Stimulated activated CD4-positive, alpha-beta T cell treated with anti-CD3 and anti-CD28 coated beads, Interleukin-12 subunit alpha, Interleukin-12 subunit beta, amount 100 ng/mL, for 4 hours (primary cell): ENCODE results near the gene DAPK1.

Source experiments
- DNase-seq: peaks from one replicate; pipeline ENCODE4 v3.0.0-alpha.2; 2020

Gene DAPK1

GRCh38 chr9:87497604-87498045, at the start of gene DAPK1:
Gene DAPK1, plus strand, starts transcription at chr9:87497867. Its CDS starts 1,211 bp downstream, at chr9:87499078.
- no peak for DNase-seq

DNA sequence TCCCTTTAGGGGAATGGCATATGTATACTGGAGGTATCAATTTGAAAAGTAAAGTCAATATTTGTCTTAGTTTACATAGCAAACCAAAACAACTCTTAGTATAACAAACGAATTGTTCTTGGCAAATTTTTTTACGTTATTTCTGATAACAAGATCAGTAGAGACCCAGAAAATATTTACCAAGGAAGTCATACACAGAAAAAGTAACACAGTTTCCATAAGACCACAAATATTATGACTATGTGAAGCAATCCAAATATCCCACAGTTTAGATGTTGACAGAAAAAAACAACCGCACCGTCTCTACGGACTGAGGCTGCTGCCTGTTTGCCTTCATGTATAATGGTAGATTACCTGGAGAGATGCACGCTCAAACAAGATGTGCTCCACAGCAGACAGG, 46.5 kb upstream of the DAPK1 start:
- DNase-seq = no peak

DNA sequence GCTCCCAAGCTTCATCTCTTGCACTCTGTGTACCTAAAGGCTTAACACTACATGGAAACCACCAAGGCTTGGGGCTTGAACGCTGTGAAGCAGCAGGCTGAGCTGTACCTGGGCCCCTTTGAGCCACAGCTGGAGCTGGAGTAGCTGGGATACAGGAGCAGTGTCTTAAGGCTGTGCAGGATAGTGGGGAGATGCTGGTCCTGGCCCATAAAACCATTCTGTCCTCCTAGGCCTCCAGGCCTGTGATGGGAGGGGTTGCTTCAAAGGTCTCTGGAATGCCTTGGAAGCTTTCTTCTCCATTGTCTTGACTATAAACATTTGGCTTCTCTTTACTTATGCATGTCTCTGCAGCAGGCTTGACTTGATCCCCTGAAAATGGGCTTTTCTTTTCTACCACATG, 42.3 kb upstream of the DAPK1 start:
- DNase-seq = no peak

- no peak for DNase-seq
Observed at GRCh38 chr9:87461256-87461655, 36.4 kb upstream of the DAPK1 start.

GRCh38 chr9:87464110-87464991, 33.3 kb upstream of the DAPK1 start:
- DNase-seq = no peak

- no peak for DNase-seq
Observed at GRCh38 chr9:87464992-87465378, 32.7 kb upstream of the DAPK1 start.

GRCh38 chr9:87465816-87466215, 31.9 kb upstream of the DAPK1 start:
- no peak for DNase-seq

DNA sequence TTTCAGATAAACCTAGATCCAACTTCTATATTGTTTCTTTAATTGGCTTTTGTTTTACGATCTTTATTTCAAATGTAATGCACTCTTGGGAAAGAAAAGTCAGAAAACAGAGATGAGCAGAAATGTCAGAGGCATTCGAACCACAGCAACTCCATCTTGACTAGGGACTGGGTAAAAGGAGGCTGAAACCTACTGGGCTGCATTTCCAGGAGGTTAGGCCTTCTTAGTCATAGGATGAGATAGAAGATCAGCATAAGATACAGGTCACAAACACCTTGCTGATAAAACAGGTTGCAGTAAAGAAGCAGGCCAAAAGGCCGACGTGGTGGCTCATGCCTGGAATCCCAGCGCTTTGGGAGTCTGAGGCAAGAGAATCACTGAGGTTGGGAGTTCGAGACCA, 30.5 kb upstream of the DAPK1 start:
- DNase-seq = no peak

DNA sequence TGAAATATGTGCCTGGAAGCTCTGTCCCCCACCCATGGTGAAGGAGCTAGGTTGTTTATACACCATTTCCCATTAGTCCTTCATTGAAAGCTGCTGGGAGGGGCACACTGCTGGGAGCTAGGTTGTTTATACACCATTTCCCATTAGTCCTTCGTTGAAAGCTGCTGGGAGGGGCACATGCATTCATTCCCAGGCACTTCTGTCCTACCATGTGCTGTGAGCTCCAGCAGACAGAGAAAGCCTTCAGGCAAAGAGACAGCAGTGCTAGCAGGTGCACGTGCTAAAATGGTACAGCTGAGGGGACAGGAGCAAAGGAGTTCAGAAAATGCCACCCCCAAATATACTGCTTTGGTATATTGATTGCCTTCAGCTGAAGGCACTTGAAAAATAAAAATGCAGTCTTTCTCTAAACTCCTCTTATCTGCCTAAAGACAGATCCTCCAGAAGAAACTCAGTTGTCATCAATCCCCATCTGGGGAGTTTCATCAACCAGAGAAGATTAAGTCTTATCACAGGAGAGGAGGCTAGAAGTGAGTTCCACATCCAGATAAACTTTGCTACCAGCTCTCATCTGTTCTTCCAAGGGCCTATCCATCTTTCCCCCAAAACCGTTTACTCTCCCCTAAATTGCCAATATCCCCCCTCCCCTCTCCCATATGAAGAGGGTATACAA, 27.7 kb upstream of the DAPK1 start:
- DNase-seq = no peak

DNA sequence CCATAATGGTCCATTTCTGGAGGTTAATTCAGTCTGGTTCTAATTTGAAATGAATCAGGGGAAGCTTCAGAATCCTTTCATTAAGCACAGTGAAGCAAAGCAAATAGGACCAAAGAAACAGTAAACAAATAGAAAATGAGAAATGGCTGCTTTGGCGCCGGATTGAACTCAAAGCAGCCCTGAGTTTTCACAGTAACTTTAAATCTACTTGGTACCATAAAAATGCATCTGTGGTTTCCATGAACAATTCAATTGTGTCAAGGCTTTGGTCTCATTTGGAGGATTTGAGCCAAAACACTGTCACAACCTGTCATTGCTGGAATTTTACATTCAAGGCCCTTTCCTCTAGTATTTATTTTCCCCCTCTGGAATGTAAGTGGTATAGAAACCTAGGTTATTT, 25.9 kb upstream of the DAPK1 start:
- no peak for DNase-seq

- DNase-seq = no peak
Observed at GRCh38 chr9:87475463-87475862, 22.2 kb upstream of the DAPK1 start.

GRCh38 chr9:87478226-87478992, 19.3 kb upstream of the DAPK1 start:
- no peak for DNase-seq

- no peak for DNase-seq
Observed at GRCh38 chr9:87479801-87480201, 17.9 kb upstream of the DAPK1 start.

DNA sequence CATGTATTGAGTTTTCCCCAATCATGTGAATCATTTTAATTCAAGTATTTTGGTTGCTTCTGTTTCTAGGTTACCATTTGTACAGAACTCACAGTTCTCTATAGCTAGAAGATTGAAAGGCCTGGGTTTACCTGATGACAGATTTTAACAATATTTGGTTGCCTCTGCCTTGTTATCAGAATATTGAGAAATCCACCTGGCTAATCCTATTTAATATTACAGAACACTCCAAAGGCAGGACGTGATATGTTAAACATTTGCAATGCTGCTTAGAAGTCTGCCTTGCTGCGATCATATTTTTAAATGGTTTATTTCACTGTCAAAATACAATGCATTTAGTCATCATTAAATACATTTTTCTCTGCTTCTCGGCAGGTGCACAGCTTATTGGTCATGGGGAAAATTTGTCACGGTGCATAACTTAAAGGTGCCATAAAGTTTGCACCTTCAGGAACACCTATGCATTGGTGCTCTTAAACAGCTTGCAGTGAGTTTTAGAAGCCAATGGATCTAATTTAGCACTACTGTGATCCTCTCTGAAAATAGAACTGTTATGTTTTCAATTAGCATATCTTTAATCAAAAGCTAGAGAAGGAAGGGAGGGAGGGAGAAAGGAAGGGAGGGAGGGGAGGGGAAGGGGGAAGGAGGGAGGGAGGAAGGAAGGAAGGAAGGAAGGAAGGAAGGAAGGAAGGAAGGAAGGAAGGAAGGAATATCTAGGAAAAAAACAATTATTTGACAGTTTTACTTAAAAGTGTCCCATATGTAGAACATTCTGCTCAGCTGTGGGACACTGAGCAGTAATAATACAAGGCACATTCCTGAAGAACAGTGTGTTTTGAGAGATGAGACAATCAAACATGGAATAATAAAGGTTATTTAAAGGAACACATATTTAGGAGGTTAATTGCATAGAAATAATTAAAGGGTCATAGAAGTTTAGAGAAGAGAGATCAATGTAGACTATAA, 15.5 kb upstream of the DAPK1 start:
- DNase-seq = no peak

- DNase-seq = no peak
Observed at GRCh38 chr9:87490225-87490624, 7.4 kb upstream of the DAPK1 start.

DNA sequence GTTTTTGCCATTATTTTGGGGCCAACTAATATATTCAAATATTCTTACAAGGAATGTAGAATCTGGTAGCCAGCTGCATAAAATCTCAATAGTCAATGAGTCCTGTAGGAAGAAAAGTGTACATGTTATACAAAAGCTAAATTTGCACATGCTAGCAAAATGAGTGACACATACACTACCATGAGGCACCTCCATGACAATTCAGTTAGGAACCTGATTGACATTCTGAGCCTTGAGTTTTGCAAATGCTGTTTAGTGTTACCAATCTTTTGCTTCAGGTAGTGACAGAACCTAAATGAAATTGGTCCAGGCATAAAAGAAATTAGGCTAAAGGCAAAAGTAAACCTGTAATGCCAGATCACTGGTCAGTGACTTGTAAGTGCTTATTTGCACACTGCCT, 6.8 kb upstream of the DAPK1 start:
- DNase-seq = no peak

- DNase-seq = no peak
Observed at GRCh38 chr9:87491523-87491922, 6.1 kb upstream of the DAPK1 start.

GRCh38 chr9:87492642-87493041, 5.0 kb upstream of the DAPK1 start:
- no peak for DNase-seq

GRCh38 chr9:87494970-87495471, 2.6 kb upstream of the DAPK1 start:
- no peak for DNase-seq

DNA sequence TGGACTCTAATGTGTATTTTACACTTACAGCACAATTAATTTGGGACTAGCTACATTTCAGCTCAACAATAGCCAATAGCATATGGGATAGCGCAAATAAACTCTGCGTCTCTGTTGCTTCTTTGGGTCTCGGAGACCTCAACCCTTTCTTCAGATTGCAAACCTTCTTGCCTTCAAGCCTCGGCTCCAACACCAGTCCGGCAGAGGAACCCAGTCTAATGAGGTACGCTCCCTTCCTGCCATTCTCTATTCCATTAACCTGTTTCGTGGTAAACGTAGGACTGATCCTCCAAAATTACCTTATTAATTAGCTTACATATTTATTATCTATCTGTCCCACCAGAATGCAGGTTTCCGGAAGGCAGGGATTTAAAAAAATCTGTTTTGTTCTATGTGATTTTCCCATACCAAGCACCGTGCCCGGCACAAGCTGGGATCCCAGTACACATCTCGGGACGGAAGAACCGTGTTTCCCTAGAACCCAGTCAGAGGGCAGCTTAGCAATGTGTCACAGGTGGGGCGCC, 525 bp upstream of the DAPK1 start:
- no peak for DNase-seq

- no peak for DNase-seq
Observed at GRCh38 chr9:87498046-87498810, 561 bp downstream of the DAPK1 start.
